Measurements from ENCODE around the gene XIRP1. TPM values are rescaled to one million over a fixed set of nuclear protein-coding genes. Genes with fewer than 3 reads are reported as not detected.
A peak's percentile ranks its signal among the peaks of the same experiment; 100 is the strongest.

The XIRP1 gene
- total RNA-seq, 2 experiments from 2014 or later: 0.62 to 0.72 TPM

- H3K27me3 Mint-ChIP-seq (ENCODE audit: low read depth): no peaks in the 10 kb centered on the region
- no peak overlapping the region for H3K4me3 Mint-ChIP-seq
- peaks cover 20% of the 10 kb centered on the region for H3K4me1 Mint-ChIP-seq (ENCODE audit: low read depth)
- H3K27ac Mint-ChIP-seq: no peak overlapping the region
- no peaks in the 10 kb centered on the region for H3K9me3 Mint-ChIP-seq
- peaks cover 11% of the 10 kb centered on the region for H3K36me3 Mint-ChIP-seq (ENCODE audit: low read depth)
- intact Hi-C loops (cut with micrococcal nuclease): no loop called here
- CTCF ChIA-PET: interaction anchor here (1.0 to 1.7 kb wide), 3 partner anchors 11 to 156 kb away, joined by 3 to 4 read pairs (median 3); no protein-coding TSS in a partner anchor
- no peak for DNase-seq
These were observed 55.6 kb downstream of the XIRP1 start for GRCh38 chr3:39136533-39137434.

DNA sequence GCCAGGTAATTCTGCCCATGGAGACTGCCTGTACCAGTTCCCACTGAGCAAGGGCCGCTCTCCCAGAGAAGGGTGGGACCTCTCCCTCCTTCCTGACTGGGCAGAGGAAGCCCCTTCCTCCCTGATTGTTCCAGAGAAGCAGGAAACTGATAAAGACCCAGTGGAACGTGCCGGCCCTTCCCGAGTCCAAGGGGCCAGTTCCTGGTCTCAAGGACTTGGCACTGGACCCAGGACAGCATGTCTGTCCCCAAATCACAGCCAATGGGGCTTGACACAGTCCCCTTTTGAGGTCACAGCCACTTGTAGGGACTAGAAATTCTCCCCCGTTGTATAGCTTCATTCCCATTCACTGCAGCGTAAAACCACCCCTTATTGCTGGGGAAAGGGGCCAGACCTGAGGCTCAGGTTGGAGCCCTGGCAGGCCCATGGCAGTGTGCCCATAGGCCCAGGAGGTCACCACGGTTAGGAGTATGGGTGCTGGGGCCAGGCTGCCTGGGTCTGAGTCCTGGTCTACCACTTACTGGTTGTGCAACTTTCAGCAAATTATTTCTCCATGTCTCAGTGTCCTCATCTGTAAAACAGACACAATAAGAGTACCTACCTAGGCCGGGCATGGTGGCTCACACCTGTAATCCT is 57.1 kb downstream of the XIRP1 start:
- CTCF ChIA-PET: interaction anchor here (0.7 to 2.4 kb wide), 3 partner anchors 9 to 639 kb away, joined by 3 to 6 read pairs (median 3); no protein-coding TSS in a partner anchor
- no peaks in the 10 kb centered on the region for H3K27me3 Mint-ChIP-seq (ENCODE audit: low read depth)
- no peaks in the 10 kb centered on the region for H3K36me3 Mint-ChIP-seq (ENCODE audit: low read depth)
- no peak for DNase-seq
- intact Hi-C loops (cut with micrococcal nuclease): no loop called here
- H3K27ac Mint-ChIP-seq: no peak overlapping the region
- no peak overlapping the region for H3K4me3 Mint-ChIP-seq
- peaks cover 12% of the 10 kb centered on the region for H3K4me1 Mint-ChIP-seq (ENCODE audit: low read depth)
- no peaks in the 10 kb centered on the region for H3K9me3 Mint-ChIP-seq

GRCh38 chr3:39134305-39134704 is 58.1 kb downstream of the XIRP1 start:
- intact Hi-C loops (cut with micrococcal nuclease): no loop called here
- no peak for DNase-seq
- CTCF ChIA-PET: interaction anchor here (0.9 to 2.4 kb wide), 3 partner anchors 8 to 154 kb away, joined by 3 to 6 read pairs (median 3); no protein-coding TSS in a partner anchor
- no peak overlapping the region for H3K27ac Mint-ChIP-seq
- no peaks in the 10 kb centered on the region for H3K36me3 Mint-ChIP-seq (ENCODE audit: low read depth)
- H3K9me3 Mint-ChIP-seq: no peaks in the 10 kb centered on the region
- no peak overlapping the region for H3K4me3 Mint-ChIP-seq
- H3K27me3 Mint-ChIP-seq (ENCODE audit: low read depth): no peaks in the 10 kb centered on the region
- peaks cover 8% of the 10 kb centered on the region for H3K4me1 Mint-ChIP-seq (ENCODE audit: low read depth)

GRCh38 chr3:39133822-39134221 is 58.6 kb downstream of the XIRP1 start:
- peaks cover 4% of the 10 kb centered on the region for H3K4me1 Mint-ChIP-seq (ENCODE audit: low read depth)
- peak; percentile 33 for DNase-seq
- intact Hi-C loops (cut with micrococcal nuclease): no loop called here
- no peaks in the 10 kb centered on the region for H3K27me3 Mint-ChIP-seq (ENCODE audit: low read depth)
- no peak overlapping the region for H3K4me3 Mint-ChIP-seq
- H3K9me3 Mint-ChIP-seq: no peaks in the 10 kb centered on the region
- H3K27ac Mint-ChIP-seq: no peak overlapping the region
- CTCF ChIA-PET: interaction anchor here (1.2 to 2.4 kb wide), 3 partner anchors 7 to 154 kb away, joined by 3 to 8 read pairs (median 6); no protein-coding TSS in a partner anchor
- no peaks in the 10 kb centered on the region for H3K36me3 Mint-ChIP-seq (ENCODE audit: low read depth)

Small RNA genes lying within 50 kb of the gene (microRNA-seq; reads per million reads assigned to microRNA genes)
- gene MIR6822 (ENCODE audit: borderline microRNAs expressed, borderline replicate concordance): not detected

Other genes with a start within 250 kb of the XIRP1 start
- gene SCN11A, start 140.7 kb downstream of the XIRP1 start, total RNA-seq: under 1 TPM; 0.05 TPM
- gene WDR48, start 140.6 kb downstream of the XIRP1 start, total RNA-seq: 10 to 100 TPM; 32.3 to 32.9 TPM
- 10 to 100 TPM; 19.0 to 21.8 TPM for gene GORASP1, start 85.0 kb downstream of the XIRP1 start, total RNA-seq
- gene TTC21A, start 84.9 kb downstream of the XIRP1 start, total RNA-seq: 1 to 10 TPM; 1.5 to 1.6 TPM
- 10 to 100 TPM; 66.5 to 71.0 TPM for gene CSRNP1, start 39.0 kb downstream of the XIRP1 start, total RNA-seq
- not detected for gene CX3CR1, start 87.4 kb upstream of the XIRP1 start, total RNA-seq
- gene CCR8, start 137.1 kb upstream of the XIRP1 start, total RNA-seq: not detected
- gene SLC25A38, start 190.8 kb upstream of the XIRP1 start, total RNA-seq: 10 to 100 TPM; 20.9 to 21.0 TPM
- 1,000 to 10,000 TPM; 3,309 to 3,414 TPM for gene RPSA, start 214.1 kb upstream of the XIRP1 start, total RNA-seq